GM21390 (cell line): ENCODE data around the gene VIT.
"Not testable (repeated sequence)": the region's sequence is repeated elsewhere in the genome, so short reads cannot be mapped to it uniquely, and the experiment has no call there.

ENCODE experiments used
- ATAC-seq: cut with Tn5 transposase; IDR thresholded peaks from one replicate; pipeline ENCODE4 v1.9.1; 2021; ENCODE audit not compliant: unreplicated experiment

Gene VIT

GRCh38 chr2:36800381-36800780 lies 103.9 kb downstream of the VIT start:
- ATAC-seq = no peak

GRCh38 chr2:36801088-36801487 lies 104.6 kb downstream of the VIT start:
- no peak for ATAC-seq

- ATAC-seq = no peak
Observed at GRCh38 chr2:36802952-36803351, 106.4 kb downstream of the VIT start.

- no peak for ATAC-seq
Observed at GRCh38 chr2:36805635-36806224, 109.2 kb downstream of the VIT start.

- no peak for ATAC-seq
Observed at GRCh38 chr2:36807223-36807886, 110.8 kb downstream of the VIT start.

GRCh38 chr2:36808386-36809068 lies 112.0 kb downstream of the VIT start:
- ATAC-seq = no peak

GRCh38 chr2:36809069-36809445 lies 112.5 kb downstream of the VIT start:
- ATAC-seq = no peak

- no peak for ATAC-seq
Observed at GRCh38 chr2:36811071-36811470, 114.6 kb downstream of the VIT start.

- no peak for ATAC-seq
Observed at GRCh38 chr2:36812196-36812595, 115.7 kb downstream of the VIT start.

- no peak for ATAC-seq
Observed at GRCh38 chr2:36818542-36818941, 122.0 kb downstream of the VIT start.

GRCh38 chr2:36819095-36819711 lies 122.7 kb downstream of the VIT start:
- ATAC-seq = no peak

GRCh38 chr2:36820942-36821605 lies 124.6 kb downstream of the VIT start:
- no peak for ATAC-seq

GRCh38 chr2:36823862-36824261 lies 127.4 kb downstream of the VIT start:
- no peak for ATAC-seq

- no peak for ATAC-seq
Observed at GRCh38 chr2:36824273-36824672, 127.8 kb downstream of the VIT start.

- ATAC-seq = not testable (repeated sequence)
Observed at GRCh38 chr2:36824683-36825082, 128.2 kb downstream of the VIT start.

- no peak for ATAC-seq
Observed at GRCh38 chr2:36831185-36831584, 134.7 kb downstream of the VIT start.

GRCh38 chr2:36834203-36834602 lies 137.7 kb downstream of the VIT start:
- no peak for ATAC-seq

GRCh38 chr2:36834731-36835524 lies 138.4 kb downstream of the VIT start:
- no peak for ATAC-seq

- no peak for ATAC-seq
Observed at GRCh38 chr2:36839976-36840617, 143.6 kb downstream of the VIT start.

- ATAC-seq = no peak
Observed at GRCh38 chr2:36843838-36844237, 147.3 kb downstream of the VIT start.
